ENCODE results near the gene KTN1. TPM values are rescaled to one million over a fixed set of nuclear protein-coding genes. Genes with fewer than 3 reads are reported as not detected.

KTN1 gene
- total RNA-seq, 1 donor from 2014 or later, result 135 TPM

- peaks cover 4% of the 10 kb centered on the region for H3K36me3 Mint-ChIP-seq (ENCODE audit: low read depth)
- DNase-seq, result no peak
- H3K9me3 Mint-ChIP-seq, result peaks cover 8% of the 10 kb centered on the region
- no peak overlapping the region for H3K27ac Mint-ChIP-seq
- no peaks in the 10 kb centered on the region for H3K27me3 Mint-ChIP-seq
- no peak overlapping the region for H3K4me3 Mint-ChIP-seq
- peaks cover 15% of the 10 kb centered on the region for H3K4me1 Mint-ChIP-seq
- intact Hi-C loops (cut with micrococcal nuclease), result loop anchor here (5.0 to 10.0 kb wide), 2 partner anchors 689 to 741 kb away; no protein-coding TSS in a partner anchor
These were observed 153.6 kb downstream of the KTN1 start for GRCh38 chr14:55733599-55733998.

Other genes with a start within 250 kb of the KTN1 start
- 4.9 and 5.8 TPM in 2 replicates for gene ATG14, start 168.4 kb upstream of the KTN1 start, total RNA-seq
- not detected in 2 replicates for gene TBPL2, start 139.6 kb upstream of the KTN1 start, total RNA-seq

All from activated CD4-positive, alpha-beta T cell treated with anti-CD3 and anti-CD28 coated beads, Interleukin-2, amount 10 ng/mL, durations not matched to agents 24 days and 14 days (primary cell).